H1 (cell line): Measurements from ENCODE around the gene GABRB2. TPM values are rescaled to one million over a fixed set of nuclear protein-coding genes. Genes with fewer than 3 reads are reported as not detected.

ENCODE experiments used
- EGR1 ChIP-seq: IDR thresholded peaks from 2 replicates; pipeline ENCODE4 v1.6.1; 2011; ENCODE audit warnings: low read depth, low read length, borderline replicate concordance
- TAF7 ChIP-seq: optimal IDR thresholded peaks from 2 replicates; pipeline ENCODE3; 2011; ENCODE audit warnings: low read depth, mild to moderate bottlenecking, inconsistent platforms, low read length, moderate library complexity, borderline replicate concordance
- polyA plus RNA-seq, 7 experiments: library from polyadenylated mRNA; depleted of rRNA in 3 of 7; stranded (reverse) in 5 of 7; unstranded in 2 of 7; fragments of >200 nt in 5 of 7; fragments of 200-250 nt in 2 of 7; gene quantifications; 1 replicate in 5 of 7; 2 replicates in 1 of 7; 4 replicates in 1 of 7; pipeline versions ENCODE4 v1.2.1 to v1.2.3, GENCODE V29; 2011 to 2013; ENCODE audit warnings: missing spikeins in 2 of 7, mixed read lengths in 2 of 7
- total RNA-seq: library from RNA; stranded (reverse); fragmentation: NEBNext Ultra II Directional; extraction: Animal tissue kit (Norgen Biotek cat#: 25700); gene quantifications from 2 replicates; pipeline ENCODE4 v1.2.1, GENCODE V29; 2021
- TF ChIP-seq, protein P1 (sequence below): IDR thresholded peaks from 2 replicates; pipeline ENCODE4 v1.6.1; 2011; ENCODE audit warnings: low read length, improper control_type of control experiment

GABRB2 gene
- total and polyA plus RNA-seq, 2 of the 8 experiments (the other 6 are each of a cell fraction or from before 2014, with no cell fraction given): 0.54 to 1.9 TPM

DNA sequence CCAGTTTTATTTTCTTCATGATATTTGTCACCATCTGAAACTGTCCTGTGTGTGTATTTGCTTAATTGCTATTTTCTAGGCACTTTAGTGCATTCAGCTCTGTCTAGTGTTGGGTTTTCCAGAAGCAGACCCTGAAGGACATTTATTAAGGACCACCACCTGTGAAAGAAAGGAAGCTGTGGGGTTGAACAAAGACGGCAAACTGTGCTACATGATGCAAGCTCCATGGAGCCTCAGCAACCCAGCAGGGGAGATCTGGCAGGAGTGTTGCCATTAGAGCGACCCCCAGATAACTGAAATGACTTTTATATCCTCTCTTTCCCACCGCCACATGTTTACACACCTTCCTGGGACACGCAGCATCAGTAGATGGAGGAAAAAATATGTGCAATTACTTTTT, 125.5 kb downstream of the GABRB2 start (continued):
- TF ChIP-seq, protein P1, sequence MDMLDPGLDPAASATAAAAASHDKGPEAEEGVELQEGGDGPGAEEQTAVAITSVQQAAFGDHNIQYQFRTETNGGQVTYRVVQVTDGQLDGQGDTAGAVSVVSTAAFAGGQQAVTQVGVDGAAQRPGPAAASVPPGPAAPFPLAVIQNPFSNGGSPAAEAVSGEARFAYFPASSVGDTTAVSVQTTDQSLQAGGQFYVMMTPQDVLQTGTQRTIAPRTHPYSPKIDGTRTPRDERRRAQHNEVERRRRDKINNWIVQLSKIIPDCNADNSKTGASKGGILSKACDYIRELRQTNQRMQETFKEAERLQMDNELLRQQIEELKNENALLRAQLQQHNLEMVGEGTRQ: no peak
- TF ChIP-seq EGR1 (no peak), TAF7 (no peak)
